Measurements from ENCODE around the gene FAM177A1. TPM values are rescaled to one million over a fixed set of nuclear protein-coding genes. Genes with fewer than 3 reads are reported as not detected.

The FAM177A1 gene
- total and polyA plus RNA-seq, 9 of the 15 experiments (the other 6 are each of a cell fraction or from before 2014, with no cell fraction given), result 7.7 to 36.2 (median 29.9) TPM

DNA sequence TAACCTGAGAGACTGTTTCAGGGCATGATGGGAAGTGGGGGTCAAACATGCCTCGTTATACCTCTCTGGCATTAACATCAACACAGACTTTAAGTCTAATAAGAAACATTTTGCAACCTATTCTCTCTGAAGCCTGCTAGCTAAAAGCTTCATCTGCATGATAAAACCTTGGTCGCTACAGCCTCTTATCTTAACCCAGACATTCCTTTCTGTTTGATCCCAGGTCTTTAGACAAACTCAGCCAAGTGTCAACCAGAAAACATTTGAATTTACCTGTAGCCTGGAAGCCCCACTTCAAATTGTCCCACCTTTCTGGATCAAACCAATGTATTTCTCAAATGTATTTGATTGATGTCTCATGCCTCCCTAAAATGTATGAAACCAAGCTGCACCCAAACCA is 66.6 kb downstream of the FAM177A1 start:
- FAIRE-seq, result peak; percentile 23

GRCh38 chr14:35113308-35113950 is 67.4 kb downstream of the FAM177A1 start:
- no peaks in the 10 kb centered on the region for H3K79me2 ChIP-seq (ENCODE audit: control insufficient read depth, insufficient read depth, low read length)
- intact Hi-C loops (cut with micrococcal nuclease), result no loop called here
- peak overlapping the region; percentile 27; the same call in 1 of the 2 replicates for H3K4me2 ChIP-seq (ENCODE audit: insufficient read depth, low read length)
- H3K4me1 ChIP-seq (replicated peaks in 1 of 2; ENCODE audit: control insufficient read depth in 2 of 2, insufficient read depth in 2 of 2, low read length in 2 of 2), result peaks cover 0 to 6% of the 10 kb centered on the region in 2 experiments; a peak in 2 of 5 replicates
- H3K9ac ChIP-seq (ENCODE audit: insufficient read depth in 1 of 2, low read depth in 2 of 2, low read length in 2 of 2), result no peak overlapping the region
- CTCF ChIA-PET (ENCODE audit: low intra/inter-chr PET ratio), result no interaction called here
- peaks cover 34% of the 10 kb centered on the region; the same call in 2 of the 3 replicates for H3K36me3 ChIP-seq (ENCODE audit: control insufficient read depth, insufficient read depth, low read length)
- H3K27ac ChIP-seq (ENCODE audit: extremely low read depth, low read depth, low read length), result no peak overlapping the region; the same call in 2 of the 3 replicates
- no peak overlapping the region for H3K4me3 ChIP-seq
- no peaks in the 10 kb centered on the region for H4K20me1 ChIP-seq (replicated peaks; ENCODE audit: control insufficient read depth, insufficient read depth, low read length)
- TF ChIP-seq E2F1 (CRISPR knock-in tag; IDR thresholded peaks at IDR 0.05) (no peak), RFX1 (IDR thresholded peaks at IDR 0.05) (peak; percentile 29; the same call in 1 of the 2 replicates), KAT8 (IDR thresholded peaks at IDR 0.05; ENCODE audit: low read depth) (no peak), MXD1 (CRISPR knock-in tag; IDR thresholded peaks at IDR 0.05; ENCODE audit: borderline replicate concordance, poor library complexity, severe bottlenecking) (no peak)
- no peak overlapping the region for H2AFZ ChIP-seq (ENCODE audit: low read depth, low read length)
- POLR2A ChIA-PET, result interaction anchor here (0.6 to 1.6 kb wide), 3 partner anchors 11 to 417 kb away, joined by 4 to 10 read pairs (median 4); no protein-coding TSS in a partner anchor
- WGBS (ENCODE audit: insufficient coverage, low coverage, missing lambda C conversion rate), result 76% methylated on average over 3 of the region's 4 CpGs
- FAIRE-seq (no peak), ATAC-seq (peak; percentile 42; the same call in 2 of the 3 replicates), DNase-seq (ENCODE audit: extremely low read depth in 1 of 4, low spot score in 3 of 4) (no peak)
- H3K27me3 ChIP-seq (ENCODE audit: control insufficient read depth in 2 of 2, insufficient read depth in 2 of 2, low read length in 2 of 2), result no peaks in the 10 kb centered on the region
- BruUV-seq (replicated peaks), result no TSS peak
- 0 out of 2 replicates have a peak, but pooled peaks cover 2% of the 10 kb centered on the region for H3K9me3 ChIP-seq (replicated peaks; ENCODE audit: control insufficient read depth, insufficient read depth, low read depth, low read length)
- in situ Hi-C loops (cut with MboI), result no loop called here
- no peaks in the 10 kb centered on the region for H3K9me1 ChIP-seq (ENCODE audit: control insufficient read depth, insufficient read depth, low read length)

More for the DNA sequence above, 66.6 kb downstream of the FAM177A1 start:
- 0 out of 2 replicates have a peak, but pooled peaks cover 2% of the 10 kb centered on the region for H3K9me3 ChIP-seq (replicated peaks; ENCODE audit: control insufficient read depth, insufficient read depth, low read depth, low read length)
- DNase-seq (ENCODE audit: extremely low read depth in 1 of 4, low spot score in 3 of 4) (peak in 1 of 4 experiments; percentile 13), ATAC-seq (no peak; the same call in 2 of the 3 replicates)
- no peak overlapping the region for H3K9ac ChIP-seq (ENCODE audit: insufficient read depth in 1 of 2, low read depth in 2 of 2, low read length in 2 of 2)
- no peaks in the 10 kb centered on the region for H4K20me1 ChIP-seq (replicated peaks; ENCODE audit: control insufficient read depth, insufficient read depth, low read length)
- H3K4me3 ChIP-seq, result no peak overlapping the region
- no peaks in the 10 kb centered on the region for H3K27me3 ChIP-seq (ENCODE audit: control insufficient read depth in 2 of 2, insufficient read depth in 2 of 2, low read length in 2 of 2)
- peaks cover 34% of the 10 kb centered on the region; the same call in 2 of the 3 replicates for H3K36me3 ChIP-seq (ENCODE audit: control insufficient read depth, insufficient read depth, low read length)
- ChIA-PET POLR2A (interaction anchor here (0.8 kb wide), 1 partner anchor 9 kb away, joined by 3 read pairs; the partner anchor contains the start of gene PPP2R3C), CTCF (ENCODE audit: low intra/inter-chr PET ratio) (no interaction called here)
- H2AFZ ChIP-seq (ENCODE audit: low read depth, low read length), result no peak overlapping the region
- 37% methylated on average over 2 of the region's 2 CpGs for WGBS (ENCODE audit: insufficient coverage, low coverage, missing lambda C conversion rate)
- BruUV-seq (replicated peaks), result no TSS peak
- no peak overlapping the region for H3K4me2 ChIP-seq (ENCODE audit: insufficient read depth, low read length)
- intact Hi-C loops (cut with micrococcal nuclease), result no loop called here
- in situ Hi-C loops (cut with MboI), result no loop called here
- H3K79me2 ChIP-seq (ENCODE audit: control insufficient read depth, insufficient read depth, low read length), result no peaks in the 10 kb centered on the region
- peaks cover 0 to 6% of the 10 kb centered on the region in 2 experiments; a peak in 2 of 5 replicates for H3K4me1 ChIP-seq (replicated peaks in 1 of 2; ENCODE audit: control insufficient read depth in 2 of 2, insufficient read depth in 2 of 2, low read length in 2 of 2)
- TF ChIP-seq CBFA2T3 (IDR thresholded peaks at IDR 0.05), result peak; percentile 5; the same call in 1 of the 2 replicates
- no peak for TF ChIP-seq CBFA2T2 (conservative IDR thresholded peaks at IDR 0.05)
- H3K27ac ChIP-seq (ENCODE audit: extremely low read depth, low read depth, low read length), result no peak overlapping the region
- no peaks in the 10 kb centered on the region for H3K9me1 ChIP-seq (ENCODE audit: control insufficient read depth, insufficient read depth, low read length)

All from K562 (cell line).